HG03575 (cell line): ENCODE data around the gene COPS8.

Experiments used
- ATAC-seq: cut with Tn5 transposase; IDR thresholded peaks from one replicate; pipeline ENCODE4 v1.9.1; 2021; ENCODE audit not compliant: unreplicated experiment, insufficient number of reproducible peaks, low FRiP score; ENCODE audit errors: extremely low read depth

Gene COPS8

GRCh38 chr2:237096911-237097310, 11.2 kb downstream of the COPS8 start:
- ATAC-seq = no peak

GRCh38 chr2:237097326-237097910, 11.7 kb downstream of the COPS8 start:
- ATAC-seq = no peak

GRCh38 chr2:237097911-237098702, 12.4 kb downstream of the COPS8 start:
- no peak for ATAC-seq

GRCh38 chr2:237099804-237100203, 14.1 kb downstream of the COPS8 start:
- ATAC-seq = no peak

- ATAC-seq = no peak
These were observed 15.7 kb downstream of the COPS8 start for GRCh38 chr2:237101118-237101979.

GRCh38 chr2:237102428-237102827, 16.7 kb downstream of the COPS8 start:
- no peak for ATAC-seq

GRCh38 chr2:237109421-237109934, 23.8 kb downstream of the COPS8 start:
- no peak for ATAC-seq

GRCh38 chr2:237113026-237113795, 27.5 kb downstream of the COPS8 start:
- no peak for ATAC-seq

GRCh38 chr2:237115870-237116269, 30.2 kb downstream of the COPS8 start:
- no peak for ATAC-seq

GRCh38 chr2:237116431-237116830, 30.7 kb downstream of the COPS8 start:
- no peak for ATAC-seq

- ATAC-seq = no peak
These were observed 32.3 kb downstream of the COPS8 start for GRCh38 chr2:237118025-237118424.

GRCh38 chr2:237118561-237119155, 33.0 kb downstream of the COPS8 start:
- no peak for ATAC-seq

- ATAC-seq = no peak
These were observed 35.2 kb downstream of the COPS8 start for GRCh38 chr2:237120916-237121315.

- no peak for ATAC-seq
These were observed 35.6 kb downstream of the COPS8 start for GRCh38 chr2:237121321-237121720.

- ATAC-seq = no peak
These were observed 36.6 kb downstream of the COPS8 start for GRCh38 chr2:237122214-237122666.

- ATAC-seq = no peak
These were observed 39.1 kb downstream of the COPS8 start for GRCh38 chr2:237124820-237125219.

- no peak for ATAC-seq
These were observed 40.3 kb downstream of the COPS8 start for GRCh38 chr2:237125967-237126366.

- no peak for ATAC-seq
These were observed 41.0 kb downstream of the COPS8 start for GRCh38 chr2:237126519-237127174.
